Activated CD4-positive, alpha-beta memory T cell treated with anti-CD3 and anti-CD28 coated beads, Interleukin-2, amount 10 ng/mL, durations not matched to agents 7 days and 5 days (primary cell): ENCODE results near the gene SMOC1. TPM values are rescaled to one million over a fixed set of nuclear protein-coding genes. Genes with fewer than 3 reads are reported as not detected.

Source experiments
- CTCF ChIA-PET: fragments of 350-600 bp; sonication (Branson Sonifier 250); formaldehyde crosslinking; loops from one replicate; lab custom pipeline; 2021; ENCODE audit warnings: antibody characterized with exemption, inconsistent platforms; lab: Charles Lee
- POLR2A ChIA-PET: fragments of 350-600 bp; sonication (Branson Sonifier 250); formaldehyde crosslinking; loops from one replicate; lab custom pipeline; 2021; ENCODE audit warnings: antibody characterized with exemption; lab: Charles Lee
- DNase-seq: peaks from one replicate; pipeline ENCODE4 v3.0.0-alpha.2; 2020
- H3K27ac Mint-ChIP-seq: one replicate; pipeline ENCODE4 v1.8.0; 2021; ENCODE audit warnings: mild to moderate bottlenecking, mixed read lengths
- H3K27me3 Mint-ChIP-seq: one replicate; pipeline ENCODE4 v1.8.0; 2021; ENCODE audit warnings: mixed read lengths
- H3K36me3 Mint-ChIP-seq: one replicate; pipeline ENCODE4 v1.8.0; 2021; ENCODE audit warnings: low read depth, mixed read lengths
- H3K4me1 Mint-ChIP-seq: one replicate; pipeline ENCODE4 v1.8.0; 2021; ENCODE audit warnings: mixed read lengths
- H3K4me3 Mint-ChIP-seq: one replicate; pipeline ENCODE4 v1.8.0; 2021; ENCODE audit warnings: mild to moderate bottlenecking, mixed read lengths
- H3K9me3 Mint-ChIP-seq: one replicate; pipeline ENCODE4 v1.8.0; 2021; ENCODE audit warnings: mixed read lengths
- total RNA-seq, 2 experiments: library from RNA; stranded (reverse); gene quantifications; one replicate each; pipeline ENCODE4 v1.2.3, GENCODE V29; 2021

The SMOC1 gene
- total RNA-seq, 2 experiments from 2014 or later, result not detected

DNA sequence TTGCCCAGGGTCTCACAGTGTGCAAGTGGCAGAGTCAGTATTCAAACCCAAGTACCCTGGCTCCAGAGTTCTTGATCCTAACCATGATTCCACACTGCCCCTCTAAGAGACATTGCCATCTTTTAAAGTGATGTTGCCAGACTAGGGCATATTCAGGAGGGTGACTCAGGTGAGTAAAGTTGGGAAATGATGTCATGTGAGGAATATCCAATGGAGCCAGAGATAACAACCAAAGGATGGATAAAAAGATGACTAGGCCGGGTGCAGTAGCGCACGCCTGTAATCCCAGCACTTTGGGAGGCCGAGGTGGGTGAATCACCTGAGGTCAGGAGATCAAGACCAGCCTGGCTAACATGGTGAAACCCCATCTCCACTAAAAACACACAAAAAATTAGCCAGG is 85.6 kb downstream of the SMOC1 start:
- CTCF ChIA-PET, result no interaction called here
- H3K4me3 Mint-ChIP-seq, result no peak overlapping the region

GRCh38 chr14:69968132-69968531 is 88.9 kb downstream of the SMOC1 start:
- Mint-ChIP-seq H3K9me3 (no peaks in the 10 kb centered on the region), H3K27me3 (peaks cover 4% of the 10 kb centered on the region), H3K27ac (no peak overlapping the region), H3K4me3 (no peak overlapping the region), H3K36me3 (no peaks in the 10 kb centered on the region), H3K4me1 (no peaks in the 10 kb centered on the region)
- ChIA-PET POLR2A (no interaction called here), CTCF (no interaction called here)
- DNase-seq, result no peak

More for the DNA sequence above, 85.6 kb downstream of the SMOC1 start:
- Mint-ChIP-seq H3K4me1 (no peaks in the 10 kb centered on the region), H3K9me3 (no peaks in the 10 kb centered on the region), H3K27ac (no peak overlapping the region), H3K27me3 (peaks cover 6% of the 10 kb centered on the region), H3K36me3 (no peaks in the 10 kb centered on the region)
- POLR2A ChIA-PET, result no interaction called here
- no peak for DNase-seq

- H3K27ac Mint-ChIP-seq, result no peak overlapping the region
- H3K9me3 Mint-ChIP-seq, result no peaks in the 10 kb centered on the region
- POLR2A ChIA-PET, result no interaction called here
- CTCF ChIA-PET, result no interaction called here
- no peak overlapping the region for H3K4me3 Mint-ChIP-seq
- H3K36me3 Mint-ChIP-seq, result no peaks in the 10 kb centered on the region
- DNase-seq, result no peak
- no peaks in the 10 kb centered on the region for H3K4me1 Mint-ChIP-seq
- H3K27me3 Mint-ChIP-seq, result peaks cover 4% of the 10 kb centered on the region
These were observed 89.5 kb downstream of the SMOC1 start for GRCh38 chr14:69968681-69969080.

DNA sequence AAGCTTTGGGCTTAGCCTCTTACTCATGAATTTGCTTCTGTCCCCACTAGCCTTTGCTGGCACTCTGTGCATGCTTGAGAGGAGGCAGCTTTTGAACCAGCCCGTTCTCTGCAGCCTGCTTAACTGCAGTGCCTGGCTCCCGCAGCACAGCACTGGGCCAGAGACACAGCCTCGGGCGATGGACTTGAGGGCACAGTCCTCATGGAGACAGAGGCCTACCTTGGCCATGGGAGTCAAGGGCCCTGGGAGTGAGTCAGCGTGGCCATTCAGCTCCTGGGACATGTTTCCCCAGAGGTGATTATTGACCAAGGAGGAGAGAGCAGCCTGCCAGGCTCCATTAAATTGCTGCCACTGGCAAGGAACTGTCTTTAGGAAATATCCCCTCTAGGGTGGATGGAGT is 93.5 kb downstream of the SMOC1 start:
- H3K27me3 Mint-ChIP-seq, result peaks cover 20% of the 10 kb centered on the region
- H3K9me3 Mint-ChIP-seq, result no peaks in the 10 kb centered on the region
- no peaks in the 10 kb centered on the region for H3K36me3 Mint-ChIP-seq
- POLR2A ChIA-PET, result no interaction called here
- no peak overlapping the region for H3K4me3 Mint-ChIP-seq
- H3K4me1 Mint-ChIP-seq, result no peaks in the 10 kb centered on the region
- DNase-seq, result no peak
- no peak overlapping the region for H3K27ac Mint-ChIP-seq
- CTCF ChIA-PET, result no interaction called here

DNA sequence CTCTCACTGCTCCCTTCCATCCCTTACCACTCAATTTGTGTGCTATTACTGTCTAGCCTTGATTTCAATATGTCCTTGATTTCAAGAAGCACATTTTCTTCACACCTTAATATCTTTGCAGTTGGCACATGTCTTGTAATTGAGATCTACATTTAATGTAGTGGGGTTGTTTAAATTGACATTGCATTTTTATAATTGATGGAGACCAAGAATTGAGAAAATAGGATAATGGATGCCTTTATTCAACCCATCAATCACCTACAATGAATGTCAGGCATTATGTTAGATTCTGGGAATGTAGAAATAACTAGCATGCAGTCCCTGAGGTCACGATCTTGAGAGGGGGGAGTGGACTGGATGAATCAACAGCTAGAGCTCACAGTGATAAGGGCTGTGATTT is 94.6 kb downstream of the SMOC1 start:
- Mint-ChIP-seq H3K36me3 (no peaks in the 10 kb centered on the region), H3K9me3 (no peaks in the 10 kb centered on the region), H3K27ac (no peak overlapping the region), H3K4me1 (no peaks in the 10 kb centered on the region), H3K27me3 (peaks cover 19% of the 10 kb centered on the region), H3K4me3 (no peak overlapping the region)
- ChIA-PET POLR2A (no interaction called here), CTCF (no interaction called here)
- no peak for DNase-seq

DNA sequence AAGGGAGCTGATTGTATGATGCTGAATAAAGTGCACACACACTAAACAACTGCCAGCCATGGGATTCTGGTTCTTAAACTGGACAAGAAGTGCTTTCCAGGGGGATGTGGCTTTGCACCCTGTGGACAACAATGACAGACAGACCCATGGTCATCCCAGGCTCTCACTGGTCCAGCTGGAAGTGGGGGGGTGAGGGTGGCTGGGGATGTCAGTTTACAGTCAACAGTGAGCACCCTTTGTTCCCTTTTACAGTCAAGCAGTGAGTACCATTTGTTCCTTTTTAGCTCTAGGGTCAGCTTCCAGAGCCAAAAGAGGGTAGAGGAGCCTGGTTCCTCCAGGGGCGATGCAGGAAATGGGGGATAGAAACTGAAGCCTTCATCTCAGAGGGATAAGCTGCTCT is 100.7 kb downstream of the SMOC1 start:
- H3K27ac Mint-ChIP-seq, result no peak overlapping the region
- no peaks in the 10 kb centered on the region for H3K4me1 Mint-ChIP-seq
- H3K9me3 Mint-ChIP-seq, result no peaks in the 10 kb centered on the region
- ChIA-PET POLR2A (no interaction called here), CTCF (no interaction called here)
- no peak overlapping the region for H3K4me3 Mint-ChIP-seq
- no peak for DNase-seq
- no peaks in the 10 kb centered on the region for H3K36me3 Mint-ChIP-seq
- H3K27me3 Mint-ChIP-seq, result peaks cover 29% of the 10 kb centered on the region

DNA sequence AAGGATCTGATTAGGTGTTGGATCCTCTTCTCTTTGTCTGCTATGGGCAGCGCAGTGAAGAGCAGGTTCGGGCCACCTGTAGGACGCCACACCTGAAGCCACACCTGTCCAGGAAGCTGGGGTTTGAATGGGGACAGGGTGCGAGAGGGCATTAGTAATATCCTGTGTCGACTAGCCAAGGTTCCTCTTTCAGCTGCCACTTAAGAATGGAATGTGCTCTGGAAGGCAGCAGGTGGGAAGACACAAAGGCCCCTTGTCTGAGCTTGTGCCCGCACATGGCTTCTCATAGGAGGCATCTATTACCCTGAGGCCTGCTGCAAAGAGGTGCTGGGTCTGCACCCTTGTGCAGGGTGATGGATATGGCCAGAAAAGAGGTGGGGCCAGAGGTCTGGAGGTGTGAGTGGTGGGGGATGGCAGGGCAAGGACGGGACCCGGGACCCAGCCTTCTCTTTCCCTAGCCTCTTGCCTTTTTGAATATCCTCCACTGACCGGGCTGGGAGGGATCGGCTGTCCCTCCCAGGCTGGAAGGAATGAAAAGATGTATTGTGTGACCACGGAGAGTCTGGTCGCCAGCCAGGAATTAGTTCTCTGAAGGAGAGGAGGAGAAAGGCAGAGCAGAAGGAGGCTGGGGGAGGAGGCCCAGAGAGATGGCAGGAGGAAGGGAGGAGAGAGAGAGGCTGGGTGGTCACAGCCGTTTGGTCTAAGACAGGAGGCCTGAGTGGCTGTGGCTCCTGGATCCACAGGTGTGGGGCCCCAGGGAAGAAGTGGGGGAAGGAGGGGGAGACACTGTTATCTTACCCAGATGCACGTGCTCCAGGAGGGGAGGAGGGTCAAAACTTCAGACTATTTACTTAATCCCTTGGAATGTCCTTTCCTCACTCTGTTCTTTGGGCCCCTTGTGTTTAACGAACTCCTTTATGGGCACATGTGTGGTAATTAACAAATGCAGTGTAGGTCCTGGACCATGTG is 101.5 kb downstream of the SMOC1 start:
- Mint-ChIP-seq H3K4me1 (no peaks in the 10 kb centered on the region), H3K27ac (no peak overlapping the region), H3K27me3 (peaks cover 22% of the 10 kb centered on the region), H3K4me3 (no peak overlapping the region), H3K36me3 (no peaks in the 10 kb centered on the region), H3K9me3 (no peaks in the 10 kb centered on the region)
- DNase-seq, result no peak
- ChIA-PET CTCF (no interaction called here), POLR2A (no interaction called here)

DNA sequence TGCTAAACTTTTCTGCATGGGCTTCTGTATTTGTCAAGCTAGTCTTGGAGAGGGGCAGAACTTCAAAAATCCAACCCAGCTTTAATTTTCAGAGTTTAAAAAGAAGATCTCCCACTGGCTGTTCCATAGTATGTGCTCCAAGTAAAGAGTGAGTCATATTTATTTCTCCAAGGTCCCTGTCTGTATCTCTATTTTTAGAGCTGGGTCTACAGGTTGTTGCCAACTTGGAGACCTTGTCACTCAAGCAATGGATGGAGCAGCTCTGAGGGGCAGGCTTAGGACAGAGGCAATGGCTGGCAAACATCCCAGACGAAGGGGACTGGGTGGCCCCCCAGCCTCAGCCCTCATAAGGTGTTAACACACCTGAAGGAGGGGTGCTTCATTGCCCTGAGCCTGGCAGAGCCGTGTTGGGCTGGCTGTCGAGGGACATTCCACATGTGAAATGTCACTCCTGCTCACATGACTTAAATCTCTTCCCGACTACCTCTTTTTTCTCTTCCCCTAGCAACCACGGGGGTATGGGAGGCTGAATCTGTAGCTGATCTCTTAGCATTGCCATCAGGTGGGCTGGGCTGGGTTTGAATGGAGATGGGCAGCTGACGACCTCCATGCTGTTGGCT is 103.1 kb downstream of the SMOC1 start:
- H3K36me3 Mint-ChIP-seq, result no peaks in the 10 kb centered on the region

GRCh38 chr14:69982886-69983285 is 103.7 kb downstream of the SMOC1 start:
- Mint-ChIP-seq H3K27me3 (peaks cover 14% of the 10 kb centered on the region), H3K36me3 (no peaks in the 10 kb centered on the region)

More for the DNA sequence above, 103.1 kb downstream of the SMOC1 start:
- CTCF ChIA-PET, result no interaction called here
- H3K4me1 Mint-ChIP-seq, result no peaks in the 10 kb centered on the region
- DNase-seq, result no peak
- no peak overlapping the region for H3K4me3 Mint-ChIP-seq
- no peaks in the 10 kb centered on the region for H3K9me3 Mint-ChIP-seq
- peaks cover 14% of the 10 kb centered on the region for H3K27me3 Mint-ChIP-seq
- H3K27ac Mint-ChIP-seq, result no peak overlapping the region
- POLR2A ChIA-PET, result no interaction called here

DNA sequence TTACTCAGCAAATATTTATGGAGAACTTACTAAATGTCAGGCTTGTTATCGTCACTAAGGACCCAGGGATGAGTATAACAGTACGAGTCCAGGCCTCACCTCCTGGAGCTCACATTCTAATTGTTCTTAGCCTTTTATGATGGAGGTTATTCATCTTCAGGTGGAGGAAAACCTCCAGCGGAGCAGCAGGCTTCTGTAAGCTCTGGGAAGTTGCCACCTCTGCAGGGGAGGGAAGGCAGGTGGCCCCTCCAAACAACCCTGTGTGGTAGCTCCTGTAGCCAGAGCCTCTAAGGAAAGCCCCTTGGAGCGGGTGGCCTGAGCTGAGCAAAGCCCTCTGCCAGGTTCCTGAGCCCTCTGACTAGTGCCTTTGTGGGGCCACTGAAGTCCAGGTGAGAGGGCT is 104.1 kb downstream of the SMOC1 start:
- H3K36me3 Mint-ChIP-seq, result no peaks in the 10 kb centered on the region
- peaks cover 14% of the 10 kb centered on the region for H3K27me3 Mint-ChIP-seq
- no peak overlapping the region for H3K27ac Mint-ChIP-seq
- no peaks in the 10 kb centered on the region for H3K4me1 Mint-ChIP-seq
- DNase-seq, result no peak
- POLR2A ChIA-PET, result no interaction called here
- no peaks in the 10 kb centered on the region for H3K9me3 Mint-ChIP-seq
- CTCF ChIA-PET, result no interaction called here
- no peak overlapping the region for H3K4me3 Mint-ChIP-seq

More at GRCh38 chr14:69982886-69983285, 103.7 kb downstream of the SMOC1 start:
- H3K27ac Mint-ChIP-seq, result no peak overlapping the region
- ChIA-PET POLR2A (no interaction called here), CTCF (no interaction called here)
- H3K4me3 Mint-ChIP-seq, result no peak overlapping the region
- H3K9me3 Mint-ChIP-seq, result no peaks in the 10 kb centered on the region
- no peak for DNase-seq
- H3K4me1 Mint-ChIP-seq, result no peaks in the 10 kb centered on the region

DNA sequence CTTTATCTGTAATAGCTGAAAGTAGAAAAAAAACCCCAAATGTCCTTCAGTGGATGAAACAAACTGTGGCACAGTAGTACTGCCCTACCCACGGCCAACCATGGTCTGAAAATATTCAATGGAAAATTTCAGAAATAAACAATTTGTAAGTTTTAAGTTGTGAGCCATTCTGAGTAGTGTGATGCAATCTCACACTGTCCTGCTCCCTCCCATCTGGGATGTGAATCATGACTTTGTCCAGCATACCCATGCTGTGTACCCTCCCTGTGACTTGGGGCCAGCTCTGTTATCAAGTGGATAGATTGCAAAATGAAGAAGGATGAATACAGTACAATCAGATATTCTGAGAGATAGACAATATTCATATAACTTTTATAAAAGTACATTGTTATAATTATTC is 106.2 kb downstream of the SMOC1 start:
- POLR2A ChIA-PET, result no interaction called here
- no peaks in the 10 kb centered on the region for H3K4me1 Mint-ChIP-seq
- CTCF ChIA-PET, result interaction anchor here (1.8 kb wide), 1 partner anchor 43 kb away, joined by 4 read pairs; no protein-coding TSS in a partner anchor
- H3K9me3 Mint-ChIP-seq, result no peaks in the 10 kb centered on the region
- no peak overlapping the region for H3K27ac Mint-ChIP-seq
- peaks cover 26% of the 10 kb centered on the region for H3K27me3 Mint-ChIP-seq
- DNase-seq, result no peak
- H3K36me3 Mint-ChIP-seq, result no peaks in the 10 kb centered on the region
- no peak overlapping the region for H3K4me3 Mint-ChIP-seq

- POLR2A ChIA-PET, result no interaction called here
- H3K36me3 Mint-ChIP-seq, result no peaks in the 10 kb centered on the region
- no peak overlapping the region for H3K27ac Mint-ChIP-seq
These were observed 107.1 kb downstream of the SMOC1 start for GRCh38 chr14:69986336-69986735.

GRCh38 chr14:69987406-69988121 is 108.3 kb downstream of the SMOC1 start:
- H3K27ac Mint-ChIP-seq, result no peak overlapping the region
- no peaks in the 10 kb centered on the region for H3K9me3 Mint-ChIP-seq
- ChIA-PET CTCF (no interaction called here), POLR2A (no interaction called here)
- no peak overlapping the region for H3K4me3 Mint-ChIP-seq
- no peaks in the 10 kb centered on the region for H3K36me3 Mint-ChIP-seq
- H3K27me3 Mint-ChIP-seq, result peaks cover 24% of the 10 kb centered on the region
- H3K4me1 Mint-ChIP-seq, result no peaks in the 10 kb centered on the region
- DNase-seq, result no peak

More at GRCh38 chr14:69986336-69986735, 107.1 kb downstream of the SMOC1 start:
- peaks cover 30% of the 10 kb centered on the region for H3K27me3 Mint-ChIP-seq
- no peak overlapping the region for H3K4me3 Mint-ChIP-seq
- H3K4me1 Mint-ChIP-seq, result no peaks in the 10 kb centered on the region
- CTCF ChIA-PET, result no interaction called here
- no peaks in the 10 kb centered on the region for H3K9me3 Mint-ChIP-seq
- DNase-seq, result no peak
